Smooth muscle cell (in vitro differentiated cells): ENCODE measurements around the gene TAF1B. TPM values are rescaled to one million over a fixed set of nuclear protein-coding genes. Genes with fewer than 3 reads are reported as not detected.

ENCODE experiments used
- DNase-seq: peaks from one replicate; lab custom pipeline; 2025; ENCODE audit not compliant: unreplicated experiment; lab: John Stamatoyannopoulos, UW
- H2AFZ ChIP-seq: fragments of 200-600 bp; sonication (generic); 2 replicates; pipeline ENCODE4 v1.6.0; 2016; ENCODE audit warnings: antibody characterized with exemption, low read depth, mild to moderate bottlenecking
- H3F3A ChIP-seq: fragments of 200-600 bp; sonication (generic); 2 replicates; pipeline ENCODE4 v1.6.0; 2017; ENCODE audit warnings: antibody characterized with exemption, low read depth
- H3K27ac ChIP-seq: fragments of 200-600 bp; sonication (generic); 2 replicates; pipeline ENCODE4 v1.5.1; 2016; ENCODE audit warnings: low read depth, mild to moderate bottlenecking
- H3K27me3 ChIP-seq: fragments of 200-600 bp; sonication (generic); 2 replicates; pipeline ENCODE4 v1.6.1; 2016; ENCODE audit warnings: low read depth, mild to moderate bottlenecking
- H3K36me3 ChIP-seq: fragments of 200-600 bp; sonication (generic); 2 replicates; pipeline ENCODE4 v1.5.1; 2016; ENCODE audit warnings: low read depth
- H3K4me1 ChIP-seq: fragments of 200-600 bp; sonication (generic); 2 replicates; pipeline ENCODE4 v1.5.1; 2016; ENCODE audit warnings: low read depth
- H3K4me2 ChIP-seq: fragments of 200-600 bp; sonication (generic); 2 replicates; pipeline ENCODE4 v1.6.0; 2016; ENCODE audit warnings: mild to moderate bottlenecking
- H3K4me3 ChIP-seq: fragments of 200-600 bp; sonication (generic); 2 replicates; pipeline ENCODE4 v1.5.1; 2016; ENCODE audit warnings: mild to moderate bottlenecking
- H3K79me2 ChIP-seq: fragments of 200-600 bp; sonication (generic); 2 replicates; pipeline ENCODE4 v1.6.0; 2016; ENCODE audit warnings: low read depth, mild to moderate bottlenecking
- H3K9ac ChIP-seq: fragments of 200-600 bp; sonication (generic); 2 replicates; pipeline ENCODE4 v1.6.0; 2016; ENCODE audit warnings: low read depth
- H3K9me3 ChIP-seq: fragments of 200-600 bp; sonication (generic); replicated peaks from 2 replicates; pipeline ENCODE4 v1.5.1; 2016; ENCODE audit warnings: low read depth
- H4K20me1 ChIP-seq: fragments of 200-600 bp; sonication (generic); 2 replicates; pipeline ENCODE4 v1.6.0; 2016; ENCODE audit warnings: low read depth
- WGBS: methylation state at CpG from one replicate; pipeline ENCODE4 v1.1.7; 2016; ENCODE audit warnings: low lambda C conversion rate; 5-methylcytosine and 5-hydroxymethylcytosine counted together
- polyA plus RNA-seq: library from polyadenylated mRNA; unstranded; fragments of >200 nt; fragmentation: Nextera tagmentation; extraction: Ambion mirVana; gene quantifications from 2 replicates; pipeline ENCODE4 v1.2.1, GENCODE V29; 2016
- total RNA-seq: library from RNA; depleted of rRNA; stranded (reverse); fragments of >200 nt; gene quantifications from 2 replicates; pipeline ENCODE4 v1.2.3, GENCODE V29; 2014
- TF ChIP-seq, protein P1 (sequence below): fragments of 200-600 bp; sonication (generic); IDR thresholded peaks from 2 replicates; pipeline ENCODE4 v1.5.1; 2017; ENCODE audit warnings: borderline replicate concordance, mild to moderate bottlenecking, antibody characterized with exemption; ENCODE audit not compliant: insufficient read depth, poor library complexity, severe bottlenecking

TAF1B gene
- total and polyA plus RNA-seq, 2 experiments from 2014 or later: 4.5 to 11.2 TPM

DNA sequence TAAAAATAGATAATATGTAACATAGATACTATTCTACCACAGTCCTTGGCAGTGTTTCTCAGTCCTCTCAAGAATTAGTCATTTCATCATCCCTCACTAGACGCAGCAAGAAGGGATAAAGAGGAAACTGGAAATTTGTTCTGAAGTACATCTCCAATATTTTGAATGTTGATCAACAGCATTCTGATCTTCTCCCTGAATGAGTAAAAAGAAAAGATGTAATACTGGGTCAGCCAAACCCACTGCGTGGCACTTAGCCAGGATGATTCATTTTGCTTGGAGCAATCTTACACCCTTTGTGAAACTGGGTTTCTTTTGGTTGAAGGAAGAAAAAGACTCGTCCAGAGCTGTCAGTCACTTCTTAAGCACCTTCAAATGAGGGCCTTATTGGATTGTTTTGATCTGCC lies 54.1 kb downstream of the TAF1B start:
- H3K9me3 ChIP-seq: no peaks in the 10 kb centered on the region
- WGBS: 4% methylated on average over 3 of the region's 3 CpGs
- no peaks in the 10 kb centered on the region for H3K36me3 ChIP-seq
- peak overlapping the region; percentile 11 for H3K9ac ChIP-seq
- no peaks in the 10 kb centered on the region for H3K27me3 ChIP-seq
- H2AFZ ChIP-seq: no peak overlapping the region
- peaks cover 40% of the 10 kb centered on the region for H3K4me1 ChIP-seq
- H3K27ac ChIP-seq: peak overlapping the region; percentile 73
- no peak overlapping the region for H3K4me3 ChIP-seq
- no peaks in the 10 kb centered on the region for H3K79me2 ChIP-seq
- TF ChIP-seq, protein P1, sequence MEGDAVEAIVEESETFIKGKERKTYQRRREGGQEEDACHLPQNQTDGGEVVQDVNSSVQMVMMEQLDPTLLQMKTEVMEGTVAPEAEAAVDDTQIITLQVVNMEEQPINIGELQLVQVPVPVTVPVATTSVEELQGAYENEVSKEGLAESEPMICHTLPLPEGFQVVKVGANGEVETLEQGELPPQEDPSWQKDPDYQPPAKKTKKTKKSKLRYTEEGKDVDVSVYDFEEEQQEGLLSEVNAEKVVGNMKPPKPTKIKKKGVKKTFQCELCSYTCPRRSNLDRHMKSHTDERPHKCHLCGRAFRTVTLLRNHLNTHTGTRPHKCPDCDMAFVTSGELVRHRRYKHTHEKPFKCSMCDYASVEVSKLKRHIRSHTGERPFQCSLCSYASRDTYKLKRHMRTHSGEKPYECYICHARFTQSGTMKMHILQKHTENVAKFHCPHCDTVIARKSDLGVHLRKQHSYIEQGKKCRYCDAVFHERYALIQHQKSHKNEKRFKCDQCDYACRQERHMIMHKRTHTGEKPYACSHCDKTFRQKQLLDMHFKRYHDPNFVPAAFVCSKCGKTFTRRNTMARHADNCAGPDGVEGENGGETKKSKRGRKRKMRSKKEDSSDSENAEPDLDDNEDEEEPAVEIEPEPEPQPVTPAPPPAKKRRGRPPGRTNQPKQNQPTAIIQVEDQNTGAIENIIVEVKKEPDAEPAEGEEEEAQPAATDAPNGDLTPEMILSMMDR: no peak
- no peak for DNase-seq
- H3F3A ChIP-seq: peaks cover 4% of the 10 kb centered on the region
- H3K4me2 ChIP-seq: peak overlapping the region; percentile 65
- H4K20me1 ChIP-seq: no peaks in the 10 kb centered on the region

DNA sequence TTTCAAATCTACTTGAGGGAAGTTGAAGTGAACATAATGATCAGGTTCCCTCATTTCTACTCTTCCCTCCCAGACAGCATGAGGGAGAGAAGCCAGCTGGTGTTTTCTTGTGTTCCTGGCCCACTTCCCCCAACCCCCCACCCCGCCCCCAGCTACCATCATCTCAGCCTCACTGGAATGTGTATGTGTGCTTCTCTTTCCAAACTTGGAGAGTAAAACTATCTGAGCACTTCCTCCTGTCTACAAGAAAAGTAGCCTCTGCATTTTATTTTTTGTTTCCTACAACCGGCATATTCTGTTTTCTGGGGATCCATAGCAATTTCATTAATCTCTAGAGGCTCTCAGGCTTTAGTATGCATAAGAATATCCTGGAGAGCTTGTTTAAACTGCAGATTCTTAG lies 54.6 kb downstream of the TAF1B start:
- Histone ChIP-seq H3K27me3 (no peaks in the 10 kb centered on the region), H3K27ac (peak overlapping the region; percentile 73), H2AFZ (no peak overlapping the region), H3K4me1 (peaks cover 40% of the 10 kb centered on the region), H3K4me2 (peak overlapping the region; percentile 65), H3K36me3 (no peaks in the 10 kb centered on the region), H3F3A (peaks cover 4% of the 10 kb centered on the region), H3K79me2 (no peaks in the 10 kb centered on the region), H3K9me3 (no peaks in the 10 kb centered on the region), H3K4me3 (no peak overlapping the region), H3K9ac (peak overlapping the region; percentile 11), H4K20me1 (no peaks in the 10 kb centered on the region)
- DNase-seq: no peak
- WGBS: 49% methylated on average over 2 of the region's 2 CpGs
- TF ChIP-seq, protein P1: no peak

DNA sequence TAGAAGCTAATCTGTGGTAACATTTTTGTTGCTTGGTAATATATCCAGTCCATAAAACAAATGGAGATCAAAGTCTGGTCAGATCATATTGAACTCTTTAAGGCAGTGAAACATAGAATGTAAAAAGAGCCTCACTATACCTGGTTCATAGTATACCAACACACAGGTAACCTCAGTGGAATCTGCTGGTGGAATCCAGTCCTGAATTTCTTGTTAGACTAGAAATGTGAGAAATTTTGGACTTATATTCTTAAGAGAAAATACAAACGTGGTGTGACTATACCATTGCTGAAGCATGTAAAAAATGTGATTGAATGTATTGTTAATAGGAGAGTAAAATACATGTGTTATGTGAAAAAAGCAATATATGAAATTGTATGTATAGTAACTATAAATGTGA lies 62.1 kb downstream of the TAF1B start:
- no peak for DNase-seq
- Histone ChIP-seq H3K27me3 (no peaks in the 10 kb centered on the region), H3K27ac (peak overlapping the region; percentile 59), H3K36me3 (no peaks in the 10 kb centered on the region), H2AFZ (no peak overlapping the region), H3F3A (peaks cover 8% of the 10 kb centered on the region), H3K9ac (no peak overlapping the region), H3K79me2 (no peaks in the 10 kb centered on the region), H3K4me2 (no peak overlapping the region), H3K4me3 (no peak overlapping the region), H3K9me3 (no peaks in the 10 kb centered on the region), H4K20me1 (no peaks in the 10 kb centered on the region), H3K4me1 (peaks cover 5% of the 10 kb centered on the region)
- WGBS: 79% methylated on average over 1 of the region's 1 CpG
- TF ChIP-seq, protein P1: no peak

DNA sequence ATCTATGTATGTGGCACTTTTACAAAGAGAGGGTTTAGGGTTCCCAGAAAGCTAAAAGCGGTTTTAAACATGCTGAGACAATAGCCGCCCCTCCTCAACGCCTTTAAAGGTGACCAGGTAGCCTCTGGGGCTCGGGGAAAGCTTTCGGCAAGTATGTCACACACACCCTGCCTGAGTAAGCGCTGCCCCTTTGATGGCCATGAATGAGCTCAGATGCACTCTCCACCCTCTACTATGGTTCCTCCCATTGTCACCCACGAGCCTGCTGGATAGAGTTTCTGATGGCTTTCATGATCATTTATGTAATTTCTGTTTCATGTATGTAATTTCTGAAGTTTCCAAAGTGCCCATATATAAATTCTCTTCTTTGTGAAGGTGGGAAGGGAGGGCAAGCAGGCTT lies 64.1 kb downstream of the TAF1B start:
- Histone ChIP-seq H3F3A (peaks cover 8% of the 10 kb centered on the region), H3K4me2 (no peak overlapping the region), H3K4me3 (no peak overlapping the region), H3K9ac (no peak overlapping the region), H3K27ac (peak overlapping the region; percentile 59), H3K36me3 (no peaks in the 10 kb centered on the region), H4K20me1 (no peaks in the 10 kb centered on the region), H3K27me3 (no peaks in the 10 kb centered on the region), H3K4me1 (peaks cover 5% of the 10 kb centered on the region), H3K79me2 (no peaks in the 10 kb centered on the region), H2AFZ (no peak overlapping the region), H3K9me3 (no peaks in the 10 kb centered on the region)
- no peak for DNase-seq
- 91% methylated on average over 7 of the region's 7 CpGs for whole genome bisulfite sequencing
- TF ChIP-seq, protein P1: no peak
